HG03064 (cell line): ENCODE results near the gene E4F1.

Experiments
- ATAC-seq: cut with Tn5 transposase; IDR thresholded peaks from one replicate; pipeline ENCODE4 v1.9.1; 2021; ENCODE audit warnings: low read depth; ENCODE audit not compliant: unreplicated experiment

Gene E4F1, protein sequence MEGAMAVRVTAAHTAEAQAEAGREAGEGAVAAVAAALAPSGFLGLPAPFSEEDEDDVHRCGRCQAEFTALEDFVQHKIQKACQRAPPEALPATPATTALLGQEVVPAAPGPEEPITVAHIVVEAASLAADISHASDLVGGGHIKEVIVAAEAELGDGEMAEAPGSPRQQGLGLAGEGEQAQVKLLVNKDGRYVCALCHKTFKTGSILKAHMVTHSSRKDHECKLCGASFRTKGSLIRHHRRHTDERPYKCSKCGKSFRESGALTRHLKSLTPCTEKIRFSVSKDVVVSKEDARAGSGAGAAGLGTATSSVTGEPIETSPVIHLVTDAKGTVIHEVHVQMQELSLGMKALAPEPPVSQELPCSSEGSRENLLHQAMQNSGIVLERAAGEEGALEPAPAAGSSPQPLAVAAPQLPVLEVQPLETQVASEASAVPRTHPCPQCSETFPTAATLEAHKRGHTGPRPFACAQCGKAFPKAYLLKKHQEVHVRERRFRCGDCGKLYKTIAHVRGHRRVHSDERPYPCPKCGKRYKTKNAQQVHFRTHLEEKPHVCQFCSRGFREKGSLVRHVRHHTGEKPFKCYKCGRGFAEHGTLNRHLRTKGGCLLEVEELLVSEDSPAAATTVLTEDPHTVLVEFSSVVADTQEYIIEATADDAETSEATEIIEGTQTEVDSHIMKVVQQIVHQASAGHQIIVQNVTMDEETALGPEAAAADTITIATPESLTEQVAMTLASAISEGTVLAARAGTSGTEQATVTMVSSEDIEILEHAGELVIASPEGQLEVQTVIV

DNA sequence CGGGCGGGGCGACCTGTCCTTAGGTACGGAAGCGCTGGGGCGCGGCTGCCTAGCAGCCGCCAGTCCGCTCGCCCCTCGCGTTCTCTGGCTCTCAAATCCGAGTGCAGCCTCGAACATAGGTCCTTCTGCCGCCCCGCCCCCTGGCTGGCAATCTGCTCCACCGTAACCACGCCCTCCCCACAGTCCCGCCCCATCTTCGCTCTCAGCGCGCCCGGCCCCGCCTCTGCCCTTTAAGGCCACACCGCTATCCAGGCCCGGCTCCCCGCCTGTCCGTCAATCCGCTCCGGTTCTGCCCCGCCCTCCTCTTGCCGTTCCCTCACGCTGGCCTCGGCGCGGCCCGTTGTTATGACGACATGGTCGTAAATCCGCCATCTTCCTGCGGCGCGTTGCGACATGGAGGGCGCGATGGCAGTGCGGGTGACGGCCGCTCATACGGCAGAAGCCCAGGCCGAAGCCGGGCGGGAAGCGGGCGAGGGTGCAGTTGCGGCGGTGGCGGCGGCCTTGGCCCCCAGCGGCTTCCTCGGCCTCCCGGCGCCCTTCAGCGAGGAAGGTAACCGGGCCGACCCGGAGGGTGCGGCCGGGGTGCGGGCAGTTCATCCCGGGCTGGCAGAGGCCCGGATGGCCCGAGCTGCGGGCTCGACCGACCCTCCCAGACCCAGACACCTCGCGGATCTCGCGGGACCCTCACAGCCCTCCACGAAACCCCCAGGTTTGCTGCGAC lies at the start of gene E4F1:
E4F1 (plus strand) TSS at position 371 of the 721 bp plus-strand sequence; CDS start at position 394, 23 bp downstream.
- ATAC-seq = peak; percentile 85

DNA sequence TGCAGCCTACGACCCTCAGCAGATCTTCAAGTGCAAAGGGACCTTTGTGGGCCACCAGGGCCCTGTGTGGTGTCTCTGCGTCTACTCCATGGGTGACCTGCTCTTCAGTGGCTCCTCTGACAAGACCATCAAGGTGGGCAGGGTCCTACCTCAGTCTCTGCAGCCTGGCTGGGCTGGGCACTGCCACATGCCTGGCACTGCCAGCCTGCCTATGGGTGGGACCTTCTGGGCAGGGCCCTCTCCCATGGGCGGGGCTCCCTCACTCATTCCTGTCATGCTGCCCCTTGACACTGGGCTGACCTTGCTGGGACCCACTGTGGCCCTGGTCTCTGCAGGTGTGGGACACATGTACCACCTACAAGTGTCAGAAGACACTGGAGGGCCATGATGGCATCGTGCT lies 49.5 kb upstream of the E4F1 start:
- ATAC-seq = no peak

DNA sequence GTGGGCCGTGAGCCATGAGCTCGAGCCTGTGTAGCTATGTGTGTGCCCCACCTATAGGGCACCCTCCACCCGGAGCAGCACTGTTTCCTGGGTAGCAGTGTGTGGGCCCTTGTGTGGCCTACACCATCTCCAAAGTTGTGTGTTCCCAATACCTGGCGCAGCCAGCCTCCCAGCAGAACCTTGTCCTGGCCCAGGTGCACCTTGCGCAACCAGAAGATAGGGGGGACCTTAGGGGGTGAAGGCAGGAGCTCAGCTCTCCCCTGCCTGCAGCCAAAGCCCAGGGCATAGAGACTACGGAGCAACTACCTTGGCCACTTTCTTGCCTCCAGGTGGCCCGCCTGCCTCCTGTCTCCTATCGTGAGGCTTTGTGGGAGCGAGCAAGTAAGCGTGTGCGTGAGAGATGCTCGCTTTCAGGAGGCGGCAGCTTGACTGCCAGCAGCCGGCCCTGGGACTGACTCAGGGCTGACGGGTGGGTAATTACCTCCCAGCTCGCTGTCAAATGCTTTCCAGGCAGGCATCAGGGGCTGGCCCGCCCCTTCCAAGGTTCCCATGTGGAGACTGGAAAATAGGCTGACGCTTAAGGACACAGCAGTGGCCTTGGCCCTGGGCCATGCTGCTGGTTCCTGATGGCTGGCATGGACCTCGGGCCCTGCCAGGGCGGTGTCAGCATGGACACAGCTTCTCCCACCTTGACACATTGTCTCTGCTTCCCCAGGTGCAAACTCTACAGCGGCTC lies 48.8 kb upstream of the E4F1 start:
- ATAC-seq = no peak

- no peak for ATAC-seq
Observed at GRCh38 chr16:2175454-2175853, 47.9 kb upstream of the E4F1 start.

GRCh38 chr16:2176047-2176446 lies 47.3 kb upstream of the E4F1 start:
- no peak for ATAC-seq

DNA sequence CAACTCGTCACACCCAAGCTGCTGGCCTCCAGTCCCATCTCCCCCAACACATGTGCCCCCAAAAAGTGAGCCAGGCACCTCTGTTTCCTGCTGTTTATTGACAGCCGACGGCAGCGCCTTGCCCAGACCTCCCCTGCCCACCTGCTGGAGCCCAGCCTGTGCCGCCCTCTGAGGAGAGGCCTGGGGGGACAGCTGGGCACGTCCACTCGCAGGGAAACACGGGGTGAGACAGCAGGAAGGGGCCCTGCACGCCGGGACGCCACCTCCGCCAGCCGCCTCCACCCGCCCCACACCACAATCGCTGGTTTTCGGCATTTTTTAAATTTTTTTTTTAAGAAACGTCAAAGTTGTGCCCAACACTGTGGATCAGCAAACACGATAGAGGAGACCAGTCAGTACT lies 46.3 kb upstream of the E4F1 start:
- ATAC-seq = no peak

GRCh38 chr16:2177561-2177960 lies 45.8 kb upstream of the E4F1 start:
- no peak for ATAC-seq

- ATAC-seq = no peak
Observed at GRCh38 chr16:2178321-2179106, 44.9 kb upstream of the E4F1 start.

GRCh38 chr16:2179107-2179501 lies 44.3 kb upstream of the E4F1 start:
- no peak for ATAC-seq

DNA sequence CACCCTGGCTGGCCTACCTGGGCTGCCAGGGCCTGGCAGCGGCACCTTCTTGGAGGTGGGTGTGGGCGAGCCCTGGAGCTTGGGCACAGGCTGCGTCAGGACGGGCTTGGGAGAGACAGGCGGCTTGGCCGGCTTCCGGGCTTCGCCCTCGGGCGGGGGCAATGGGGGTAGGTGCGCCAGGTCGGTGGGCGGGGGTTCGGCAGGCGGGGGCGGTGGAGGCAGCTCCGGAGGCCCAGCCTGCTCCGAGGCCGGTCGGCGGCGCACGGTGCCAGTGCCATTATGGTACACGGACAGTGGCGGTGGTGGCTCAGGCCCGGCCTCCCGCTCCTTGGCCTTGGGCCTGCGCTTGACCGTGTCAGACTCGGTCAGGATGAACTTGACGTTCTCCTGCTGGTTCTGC lies 43.8 kb upstream of the E4F1 start:
- ATAC-seq = no peak

- no peak for ATAC-seq
Observed at GRCh38 chr16:2180461-2180860, 42.9 kb upstream of the E4F1 start.

DNA sequence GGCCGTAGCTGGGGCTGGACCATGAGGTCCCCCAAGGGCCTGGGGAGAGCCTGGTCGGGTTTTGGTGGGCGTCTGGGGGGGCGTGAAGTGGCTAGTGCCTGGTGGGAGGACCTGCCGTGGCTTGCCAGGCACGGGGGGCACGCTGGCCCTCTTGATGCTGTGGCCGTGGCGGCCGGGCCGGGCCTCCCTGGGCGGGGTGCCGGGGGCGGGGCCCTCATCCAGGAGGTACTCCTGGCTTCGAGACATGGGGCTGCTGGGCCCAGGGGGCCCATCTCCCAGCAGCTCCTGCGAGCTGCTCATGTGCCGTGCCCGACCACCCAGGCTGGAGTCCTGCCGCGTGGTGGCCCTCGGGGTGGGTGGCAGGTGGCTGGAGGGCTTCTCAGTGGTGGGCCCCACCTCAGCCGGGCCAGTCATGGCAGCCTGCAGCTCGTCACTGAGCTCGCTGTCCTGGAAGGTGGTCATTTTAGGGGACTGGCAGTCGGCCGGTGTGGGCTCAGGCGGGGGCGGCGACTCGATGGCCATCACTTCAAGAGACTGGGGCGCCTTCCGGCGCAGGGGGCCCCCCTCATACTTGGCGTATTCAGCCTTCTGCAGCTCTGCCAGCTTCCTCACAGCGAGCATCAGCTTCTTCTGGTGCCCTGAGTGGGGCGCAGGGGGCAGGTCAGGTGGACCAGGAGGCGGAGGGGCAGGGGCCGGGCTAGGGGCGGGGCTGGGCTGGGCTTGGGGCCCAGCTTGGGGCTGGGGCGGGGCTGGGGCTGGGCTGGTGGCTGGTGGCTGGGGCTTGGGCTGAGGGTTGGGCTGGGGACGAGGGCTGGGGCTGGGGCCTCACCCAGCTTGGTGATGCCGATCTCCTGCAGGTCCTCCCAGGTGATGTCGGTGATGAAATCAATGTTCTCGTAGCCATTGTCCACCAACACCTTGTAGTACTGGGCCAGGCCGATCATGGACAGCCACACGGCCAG lies 42.1 kb upstream of the E4F1 start:
- ATAC-seq = no peak

DNA sequence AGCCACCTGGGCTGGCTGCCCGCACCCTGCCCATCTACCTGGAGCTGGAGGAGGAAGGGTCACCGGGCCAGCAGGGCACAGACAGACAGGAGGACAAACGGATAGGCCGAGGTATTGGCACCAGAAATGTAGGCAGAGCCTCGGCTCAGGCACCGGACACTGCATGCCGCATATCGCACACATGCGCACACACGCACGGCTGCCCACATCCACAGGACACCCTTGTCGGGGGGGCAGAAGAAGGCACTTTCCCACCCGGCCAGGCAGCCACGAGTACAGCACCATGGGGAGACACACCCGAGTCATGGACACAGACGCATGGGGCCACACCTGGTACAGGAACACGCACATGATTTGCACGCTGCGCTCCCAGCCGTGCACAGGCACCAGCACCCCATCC lies 41.4 kb upstream of the E4F1 start:
- no peak for ATAC-seq

DNA sequence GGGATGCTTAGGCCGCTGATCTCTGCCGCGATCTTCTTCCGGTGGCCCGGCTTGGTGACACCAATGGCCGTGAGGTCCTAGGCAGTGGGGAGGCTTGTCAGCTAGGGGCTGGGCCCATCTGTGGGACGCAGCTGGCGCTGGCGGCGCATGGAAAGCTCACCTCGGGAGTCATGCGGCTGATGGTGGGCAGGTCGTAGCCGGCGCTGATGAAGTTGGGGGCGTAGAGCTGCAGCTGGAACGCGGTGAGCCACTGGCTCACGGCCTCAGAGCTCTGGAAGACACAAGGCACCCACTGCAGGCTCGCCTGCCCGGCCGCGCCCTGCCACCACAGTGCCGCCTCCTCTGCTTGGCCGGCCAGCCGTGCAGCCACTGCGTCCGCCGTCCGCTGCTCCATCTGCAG lies 39.7 kb upstream of the E4F1 start:
- no peak for ATAC-seq

DNA sequence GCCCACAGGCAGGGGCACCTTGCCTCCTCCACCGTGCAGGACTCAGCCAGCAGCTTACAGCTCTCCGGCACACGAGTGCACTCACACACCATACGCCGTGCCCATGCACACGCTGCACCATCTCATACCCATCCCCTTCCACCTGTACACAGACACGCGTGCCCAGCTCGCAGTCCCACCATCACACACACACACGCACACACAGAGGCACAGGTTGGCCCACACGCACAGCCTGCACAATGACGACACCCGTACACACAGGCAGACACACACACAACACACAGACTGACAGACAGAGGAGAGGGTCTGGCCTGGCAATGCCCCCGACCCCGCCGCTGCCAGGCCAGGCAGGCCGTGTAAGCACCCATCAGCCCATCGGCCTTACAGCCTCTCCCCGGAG lies 39.0 kb upstream of the E4F1 start:
- no peak for ATAC-seq

DNA sequence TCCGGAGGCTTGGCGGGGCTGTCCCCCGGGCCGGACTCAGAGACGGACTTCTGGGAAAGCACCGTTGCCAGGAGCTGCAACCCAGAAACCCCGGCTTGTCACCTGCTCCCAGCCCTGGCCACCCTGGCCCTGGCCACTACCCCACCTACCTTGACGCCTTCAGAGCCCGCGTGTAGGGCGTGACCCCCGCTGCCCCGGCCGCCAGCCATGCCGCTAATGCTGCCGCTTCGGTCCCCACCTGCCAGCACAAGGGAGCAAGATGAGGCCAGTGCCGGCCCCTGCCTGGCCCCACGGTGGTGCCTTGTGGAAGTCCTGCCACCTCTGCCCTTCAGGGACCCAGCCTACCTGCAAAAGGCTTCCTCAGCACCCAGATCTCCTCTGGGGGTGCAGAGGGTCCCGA lies 38.4 kb upstream of the E4F1 start:
- ATAC-seq = no peak

DNA sequence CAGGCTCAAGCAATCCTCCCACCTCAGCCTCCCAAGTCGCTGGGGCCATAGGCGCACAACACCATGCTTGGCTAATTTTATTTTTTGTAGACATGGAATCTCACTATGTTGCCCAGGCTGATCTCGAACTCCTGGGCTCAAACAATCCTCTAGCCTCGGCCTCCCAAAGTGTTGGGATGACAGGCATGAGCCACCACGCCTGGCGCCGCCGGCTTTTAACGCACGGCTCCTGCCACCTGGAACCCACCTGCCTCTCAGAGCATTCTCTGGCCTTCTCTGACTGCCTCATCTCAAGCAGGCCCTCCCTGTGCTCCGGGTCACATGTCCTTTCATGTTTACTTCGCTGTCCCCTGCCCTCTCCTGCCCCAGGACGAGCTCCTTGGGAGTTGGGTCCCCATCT lies 37.3 kb upstream of the E4F1 start:
- ATAC-seq = no peak

DNA sequence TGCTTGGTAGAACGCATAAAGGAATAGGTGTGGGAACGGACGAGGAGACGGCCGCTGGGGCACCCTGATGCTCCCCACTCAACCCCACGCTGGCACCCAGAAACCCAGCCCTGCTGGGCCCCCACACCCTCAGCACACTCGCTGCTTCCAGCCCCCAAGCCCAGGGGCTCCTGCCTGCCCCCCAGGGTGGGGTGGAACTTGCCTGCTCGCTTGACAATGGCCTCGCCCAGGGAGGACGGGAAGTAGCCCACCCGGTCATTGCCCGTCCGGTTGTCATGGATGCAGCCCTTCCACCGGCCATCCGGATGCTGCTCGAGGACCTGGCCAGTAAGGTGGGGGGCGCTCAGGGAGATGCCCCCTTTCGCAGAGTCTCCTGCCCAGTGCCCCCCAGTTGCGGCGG lies 36.9 kb upstream of the E4F1 start:
- no peak for ATAC-seq

DNA sequence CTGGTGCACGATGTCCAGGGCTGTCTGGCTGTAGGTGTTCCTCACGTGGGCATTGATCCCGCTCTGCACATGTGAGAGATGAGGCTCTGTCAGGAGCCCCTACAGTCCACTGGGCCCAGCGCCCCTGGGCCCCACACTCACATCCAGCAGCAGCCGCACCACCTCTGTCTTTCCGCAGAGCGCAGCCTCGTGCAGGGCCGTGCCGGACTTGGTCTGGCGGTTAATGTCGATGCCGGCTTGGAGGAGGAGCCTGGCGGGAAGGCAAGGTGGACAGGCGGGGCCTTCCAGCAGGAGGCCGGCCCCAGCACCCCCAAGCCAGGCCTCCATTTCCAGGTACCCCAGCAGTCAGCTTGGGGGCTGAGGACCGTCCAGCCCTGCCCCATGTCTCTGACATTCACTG lies 36.2 kb upstream of the E4F1 start:
- no peak for ATAC-seq
